Glomerular endothelial cell (primary cell): ENCODE results near the gene TNFRSF21. TPM values are rescaled to one million over a fixed set of nuclear protein-coding genes. Genes with fewer than 3 reads are reported as not detected.
A peak's percentile ranks its signal among the peaks of the same experiment; 100 is the strongest.

Experiments used
- DNase-seq: peaks from one replicate; pipeline ENCODE4 v3.0.0-alpha.2; 2011; ENCODE audit warnings: low read depth, low spot score; ENCODE audit errors: extremely low read depth
- total RNA-seq: library from RNA; depleted of rRNA; stranded (reverse); fragments of >200 nt; gene quantifications from 2 replicates; pipeline ENCODE4 v1.2.3, GENCODE V29; 2015

The TNFRSF21 gene
- total RNA-seq, 1 donor from 2014 or later, result 83.1 TPM

GRCh38 chr6:47254051-47254450 lies 55.7 kb downstream of the TNFRSF21 start:
- no peak for DNase-seq

GRCh38 chr6:47253136-47253535 lies 56.6 kb downstream of the TNFRSF21 start:
- DNase-seq, result no peak

GRCh38 chr6:47252633-47253032 lies 57.1 kb downstream of the TNFRSF21 start:
- no peak for DNase-seq

DNA sequence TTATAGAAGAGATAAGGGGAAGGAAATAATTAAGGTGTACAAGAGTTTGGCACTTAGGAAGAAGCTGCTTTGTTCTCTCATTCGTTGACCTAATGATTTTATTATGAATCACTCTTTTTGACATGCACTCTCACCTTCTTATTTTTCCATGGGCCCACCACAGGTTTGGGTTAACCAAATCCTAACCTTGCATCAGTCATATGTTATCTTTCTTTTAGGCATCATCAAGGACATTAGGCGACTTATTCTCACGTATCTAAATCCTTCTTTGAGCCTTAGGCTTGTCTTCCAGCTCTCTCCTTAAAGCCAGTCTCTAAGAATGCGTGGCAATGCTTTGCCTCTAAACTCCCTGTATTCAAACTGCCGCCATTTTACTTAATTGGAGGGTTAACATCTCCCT lies 58.3 kb downstream of the TNFRSF21 start:
- DNase-seq, result no peak

GRCh38 chr6:47250302-47250701 lies 59.4 kb downstream of the TNFRSF21 start:
- DNase-seq, result no peak

GRCh38 chr6:47248446-47248845 lies 61.3 kb downstream of the TNFRSF21 start:
- no peak for DNase-seq

DNA sequence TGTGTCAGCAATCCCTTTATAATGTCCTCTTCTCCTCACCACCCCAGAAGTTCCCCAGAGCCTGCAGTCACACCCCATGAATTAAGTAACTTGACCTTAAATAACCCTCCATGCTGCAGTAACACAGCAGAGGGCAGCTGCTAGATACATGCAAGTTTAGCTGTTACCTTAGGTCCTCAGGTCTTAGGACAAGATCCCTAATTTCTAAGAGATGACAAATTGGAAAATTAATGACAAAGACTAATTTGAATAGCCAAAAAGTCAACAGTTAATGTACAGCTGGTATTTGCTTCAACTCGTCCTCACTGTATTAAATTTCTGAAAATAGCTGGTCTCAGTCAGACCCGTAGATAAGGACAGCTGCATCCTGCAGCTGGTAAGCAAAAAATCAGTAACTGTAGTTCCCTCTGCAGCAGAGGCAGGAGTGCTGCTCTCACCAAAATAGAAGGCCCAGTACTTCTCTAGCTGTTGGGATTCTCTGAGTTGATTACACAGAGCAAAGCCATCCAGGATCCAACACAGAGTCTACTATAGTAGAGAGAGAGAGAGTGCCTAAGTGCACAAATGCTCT lies 62.4 kb downstream of the TNFRSF21 start:
- DNase-seq, result no peak

DNA sequence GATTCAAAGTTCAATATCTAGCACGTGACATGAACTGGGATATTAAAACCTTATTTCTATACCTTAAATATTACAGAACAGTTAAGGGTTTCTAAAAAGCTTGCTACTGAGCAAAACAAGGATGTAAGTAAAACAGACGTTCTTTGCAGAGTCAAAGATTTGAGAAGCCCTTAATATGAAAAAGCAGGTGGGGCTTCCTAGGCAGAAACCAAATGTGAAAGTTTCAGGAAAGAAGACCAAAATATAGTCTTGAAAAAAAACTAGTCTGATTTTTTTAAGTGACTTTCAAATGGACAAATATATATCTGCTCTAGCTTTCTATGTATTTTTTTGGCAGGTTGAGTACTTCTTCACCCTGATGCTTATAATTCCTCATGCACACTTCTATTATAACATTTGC lies 63.2 kb downstream of the TNFRSF21 start:
- no peak for DNase-seq

DNA sequence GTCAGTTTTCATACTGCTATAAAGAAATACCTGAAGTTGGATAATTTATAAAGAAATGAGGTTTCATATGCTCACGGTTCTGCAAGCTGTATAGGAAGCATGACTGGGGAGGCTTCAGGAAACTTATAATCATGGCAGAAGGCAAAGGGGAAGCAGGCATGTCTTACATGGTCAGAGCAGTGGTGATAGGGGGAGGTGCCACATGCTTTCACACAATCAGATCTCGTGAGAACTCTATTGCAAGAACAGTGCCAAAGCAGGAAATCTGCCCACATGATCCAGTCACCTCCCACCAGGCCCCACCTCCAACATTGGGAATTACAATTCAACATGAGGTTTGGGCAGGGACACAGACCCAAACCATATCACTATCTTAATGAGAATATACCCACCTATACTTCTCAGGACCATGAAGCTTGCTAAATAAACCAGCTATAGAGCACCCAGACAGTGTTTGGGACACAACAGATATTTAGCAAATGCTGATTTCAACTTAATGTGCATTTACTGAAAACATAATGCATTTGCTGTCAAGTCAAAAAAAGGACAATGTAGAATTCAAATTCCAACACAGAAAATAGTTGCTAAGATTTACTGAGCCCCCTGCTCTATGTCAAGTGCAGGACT lies 63.8 kb downstream of the TNFRSF21 start:
- no peak for DNase-seq

GRCh38 chr6:47242483-47243386 lies 67.0 kb downstream of the TNFRSF21 start:
- DNase-seq, result peak; percentile 61

GRCh38 chr6:47241742-47242482 lies 67.8 kb downstream of the TNFRSF21 start:
- no peak for DNase-seq

GRCh38 chr6:47240277-47240890 lies 69.3 kb downstream of the TNFRSF21 start:
- DNase-seq, result no peak

- no peak for DNase-seq
These were observed 70.2 kb downstream of the TNFRSF21 start for GRCh38 chr6:47239546-47239945.

GRCh38 chr6:47238456-47238995 lies 71.2 kb downstream of the TNFRSF21 start:
- DNase-seq, result no peak

GRCh38 chr6:47237196-47237595 lies 72.5 kb downstream of the TNFRSF21 start:
- no peak for DNase-seq

DNA sequence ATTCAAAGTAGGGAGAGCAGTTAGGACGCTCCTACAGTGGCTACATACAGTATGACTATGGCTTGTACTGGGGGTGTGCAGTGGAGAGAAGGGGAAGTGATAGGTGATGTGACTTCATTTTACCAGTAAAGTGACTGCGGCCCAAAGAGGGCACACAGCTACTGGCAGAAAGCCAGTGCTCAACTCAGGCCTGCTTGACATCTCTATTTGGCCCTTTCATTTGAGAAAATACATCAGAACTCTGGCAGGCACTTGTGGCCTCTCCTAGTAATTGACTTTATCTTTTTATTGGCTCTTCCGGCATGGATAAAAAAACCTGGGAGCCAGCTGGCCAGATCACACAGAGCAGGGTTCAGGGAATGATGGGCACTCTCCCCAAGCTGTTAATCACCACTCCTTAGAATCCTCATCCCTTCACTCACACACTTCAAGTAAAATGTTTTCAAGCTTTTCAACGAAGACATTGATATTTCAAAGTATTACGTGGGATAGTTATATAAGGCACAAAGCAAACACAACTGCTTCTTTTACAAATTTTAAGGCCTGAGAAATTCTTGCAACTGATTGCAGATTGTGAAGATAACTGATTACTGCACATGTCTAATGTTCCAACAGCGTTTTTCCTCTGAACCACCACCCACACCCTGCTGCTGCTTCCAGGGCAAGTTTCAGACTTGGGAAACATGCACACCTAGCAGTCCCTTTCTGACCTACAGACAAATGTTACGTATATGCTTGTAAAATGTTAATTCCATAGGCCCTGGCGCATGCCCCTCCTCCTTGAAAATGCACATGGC lies 73.5 kb downstream of the TNFRSF21 start:
- no peak for DNase-seq

DNA sequence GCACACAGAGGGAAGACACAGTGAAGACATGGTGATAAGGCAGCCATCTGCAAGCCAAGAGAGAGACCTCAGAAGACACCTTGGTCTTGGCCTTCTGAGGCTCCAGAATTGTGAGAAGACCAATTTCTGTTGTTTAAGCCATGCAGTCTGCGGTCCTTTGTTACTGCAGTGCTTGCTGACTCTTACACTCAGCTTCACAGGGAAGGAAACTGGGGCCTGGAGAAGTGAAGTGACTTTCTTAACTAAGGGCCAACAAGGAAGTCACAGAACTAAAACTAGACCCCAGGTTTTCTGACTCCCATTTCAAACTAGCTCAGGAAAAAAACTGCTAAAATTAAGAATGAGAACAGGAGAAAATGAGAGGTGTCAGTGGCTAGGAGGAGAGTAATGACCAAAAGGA lies 74.3 kb downstream of the TNFRSF21 start:
- no peak for DNase-seq

DNA sequence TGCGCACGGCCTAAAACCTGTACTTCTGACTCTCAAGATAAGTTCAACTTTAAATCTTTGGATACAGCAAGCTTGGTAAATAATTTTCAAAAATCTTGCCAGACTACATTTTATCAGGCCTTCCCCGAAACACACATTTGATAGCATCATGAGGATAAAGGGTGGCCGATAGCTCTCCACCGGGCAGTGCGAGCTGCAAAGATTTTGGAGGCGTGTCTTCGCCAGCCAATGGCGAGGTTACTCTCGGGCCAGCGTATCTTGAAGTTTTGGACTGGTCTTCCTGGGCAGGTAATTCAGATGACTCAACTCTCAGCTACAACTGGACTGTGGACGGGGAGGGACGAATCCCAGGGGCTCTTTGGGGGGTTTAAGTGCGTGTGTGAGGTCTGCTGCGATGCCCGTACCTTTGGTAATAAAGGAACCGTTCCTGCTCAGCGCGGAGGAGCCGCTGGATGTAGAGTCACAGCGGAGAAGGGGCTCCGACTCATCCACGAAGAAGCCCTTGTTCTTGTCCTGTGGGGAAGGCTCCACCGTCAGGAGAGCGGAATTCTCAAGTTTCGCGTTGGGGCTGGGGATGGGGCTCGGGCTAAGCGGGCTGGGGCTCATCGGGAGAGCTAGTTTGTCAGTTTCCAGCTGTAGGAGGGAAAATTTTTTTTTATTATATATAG lies 75.3 kb downstream of the TNFRSF21 start:
- DNase-seq, result no peak

DNA sequence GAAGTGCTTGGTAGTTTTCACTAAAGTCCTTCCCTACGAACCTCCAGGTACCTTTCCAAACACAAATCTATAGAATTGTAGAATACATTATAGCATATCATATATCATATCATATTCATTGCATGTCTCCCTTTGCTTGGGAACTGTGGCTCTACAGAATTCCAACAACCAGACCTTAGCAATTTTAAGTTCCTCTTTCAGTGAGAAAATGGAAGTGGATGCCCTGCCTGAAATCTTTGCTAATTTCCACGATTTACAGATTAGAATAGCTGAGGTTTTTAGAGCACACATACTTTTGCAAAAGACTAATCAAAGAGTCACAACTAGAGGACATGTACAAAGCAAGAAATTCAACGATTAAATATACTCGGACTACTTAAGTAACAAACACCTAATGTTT lies 78.6 kb downstream of the TNFRSF21 start:
- DNase-seq, result no peak
